SK-MEL-5 (cell line): Measurements from ENCODE around the gene SLC35E2B. TPM values are rescaled to one million over a fixed set of nuclear protein-coding genes. Genes with fewer than 3 reads are reported as not detected.
"Not testable (repeated sequence)": the region's sequence is repeated elsewhere in the genome, so short reads cannot be mapped to it uniquely, and the experiment has no call there.

ENCODE experiments used
- DNase-seq: peaks from one replicate; pipeline ENCODE4 v3.0.0-alpha.2; 2016; ENCODE audit warnings: low read depth, low spot score
- in situ Hi-C: cut with HindIII; loops from 2 replicates; pipeline ENCODE4 v1.10.0; 2016; ENCODE audit warnings: low sequenced_read_pairs, high pct_unique_total_duplicates, low pct_unique_long_range_greater_than_20kb
- polyA plus RNA-seq, 2 experiments: library from polyadenylated mRNA; depleted of rRNA; stranded (reverse); fragments of >200 nt; gene quantifications; 2 replicates each; pipeline ENCODE4 v1.2.3, GENCODE V29; 2015
- total RNA-seq: library from RNA; depleted of rRNA; stranded (reverse); fragments of >200 nt; shearing (Covaris generic); gene quantifications from 2 replicates; pipeline ENCODE4 v1.2.3, GENCODE V29; 2014; rRNA removed

SLC35E2B gene
- 7.7 and 9.0 TPM in 2 replicates for total RNA-seq
- 19.7 and 25.1 TPM in 2 replicates for polyA plus RNA-seq (2015; cell fraction: cytosol; rRNA removed)
- 72.8 and 73.7 TPM in 2 replicates for polyA plus RNA-seq (2015; cell fraction: nucleus; rRNA removed)

DNA sequence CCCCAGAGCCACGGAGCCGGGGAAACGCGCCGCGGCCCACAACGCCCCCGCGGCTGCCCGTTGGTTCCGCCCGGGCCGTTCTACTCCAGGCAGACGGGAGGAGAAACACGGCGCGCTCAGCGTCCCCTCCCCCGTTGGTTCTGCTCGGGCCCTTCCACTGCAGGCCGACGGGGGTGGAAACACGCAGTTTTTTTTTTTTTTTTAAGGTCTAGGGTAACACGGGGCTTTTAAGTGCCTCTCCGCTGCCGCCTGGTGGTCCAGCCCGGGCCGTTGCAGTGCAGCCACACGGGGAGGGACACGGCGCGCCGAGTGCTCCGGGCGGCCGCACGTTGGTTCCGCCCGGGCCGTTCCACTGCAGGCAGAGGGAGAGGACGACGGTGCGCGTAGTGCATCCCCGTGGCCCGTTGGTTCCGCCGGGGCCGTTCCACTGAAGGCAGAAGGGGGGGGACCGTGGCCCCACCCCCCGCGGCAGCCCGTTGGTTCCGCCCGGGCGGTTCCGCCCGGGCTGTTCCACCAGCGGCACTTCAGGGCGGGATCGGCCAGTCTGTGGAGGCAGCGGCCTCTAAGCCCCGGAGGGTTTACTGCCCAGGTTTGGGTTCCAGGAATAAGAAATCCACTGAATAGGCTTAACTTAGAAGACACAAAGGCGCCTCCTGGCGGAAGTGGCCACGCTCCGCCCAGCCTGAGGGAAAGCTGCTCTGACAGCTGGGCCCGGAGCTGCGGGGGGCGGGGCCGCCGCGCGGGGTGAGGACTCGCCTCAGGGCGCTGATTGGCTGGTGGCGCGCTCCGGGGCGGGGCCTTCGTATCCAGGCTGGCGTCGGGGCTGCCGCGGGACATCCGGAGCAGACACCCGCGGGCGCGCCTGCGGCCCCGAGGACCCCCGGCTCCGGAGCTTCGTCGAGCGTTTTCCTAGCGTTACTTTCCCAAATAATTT, at the start of gene SLC35E2B:
TSS of gene SLC35E2B (minus strand) at position 82 of the 934 bp plus-strand sequence. CDS start 16,096 bp downstream, outside the sequence.
- in situ Hi-C loops: not testable (repeated sequence)
- DNase-seq: peak; percentile 60

DNA sequence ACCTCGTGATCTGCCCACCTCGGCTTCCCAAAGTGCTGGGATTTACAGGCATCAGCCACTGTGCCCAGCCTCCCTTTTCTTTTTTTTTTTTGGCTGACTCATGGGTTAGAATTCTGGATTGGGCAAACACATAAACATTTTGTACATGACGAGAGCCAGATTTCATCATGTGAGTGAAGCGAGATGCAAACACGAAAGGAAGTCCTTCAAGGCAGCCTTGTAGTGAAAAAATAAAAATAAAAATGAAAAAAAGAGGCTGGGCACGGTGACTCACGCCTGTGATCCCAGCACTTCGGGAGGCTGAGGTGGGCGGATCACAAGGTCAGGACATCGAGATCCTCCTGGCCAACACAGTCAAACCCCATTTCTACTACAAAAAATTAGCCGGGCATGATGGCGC, 48.4 kb upstream of the SLC35E2B start:
- DNase-seq, in situ Hi-C loops: not testable (repeated sequence)

DNA sequence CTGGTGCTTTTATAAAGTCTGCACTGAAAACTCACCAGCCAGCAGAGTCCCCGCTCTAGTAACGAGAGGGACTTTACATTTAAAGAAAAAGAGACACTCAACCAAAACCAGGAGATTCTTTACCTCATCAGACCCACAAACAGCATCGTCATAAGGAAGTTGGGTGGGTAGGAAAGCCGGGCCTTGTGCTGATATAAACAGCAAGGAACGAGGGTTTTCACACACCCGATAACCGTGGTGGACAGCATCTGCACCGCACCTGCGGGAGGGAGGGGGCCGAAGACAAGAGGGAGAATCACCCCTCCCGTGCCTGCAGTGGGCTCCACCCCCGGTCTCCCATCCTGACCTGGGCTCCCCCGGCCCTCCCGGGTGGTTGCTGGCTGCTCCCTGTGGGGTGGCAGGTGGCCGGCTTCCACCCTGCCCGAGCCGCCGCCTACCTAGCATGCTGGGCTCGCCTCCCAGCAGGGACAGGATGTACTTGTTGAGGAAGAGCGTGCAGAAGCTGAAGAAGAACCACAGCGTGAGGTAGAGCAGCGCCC, 46.3 kb upstream of the SLC35E2B start:
- in situ Hi-C loops, DNase-seq: not testable (repeated sequence)

DNA sequence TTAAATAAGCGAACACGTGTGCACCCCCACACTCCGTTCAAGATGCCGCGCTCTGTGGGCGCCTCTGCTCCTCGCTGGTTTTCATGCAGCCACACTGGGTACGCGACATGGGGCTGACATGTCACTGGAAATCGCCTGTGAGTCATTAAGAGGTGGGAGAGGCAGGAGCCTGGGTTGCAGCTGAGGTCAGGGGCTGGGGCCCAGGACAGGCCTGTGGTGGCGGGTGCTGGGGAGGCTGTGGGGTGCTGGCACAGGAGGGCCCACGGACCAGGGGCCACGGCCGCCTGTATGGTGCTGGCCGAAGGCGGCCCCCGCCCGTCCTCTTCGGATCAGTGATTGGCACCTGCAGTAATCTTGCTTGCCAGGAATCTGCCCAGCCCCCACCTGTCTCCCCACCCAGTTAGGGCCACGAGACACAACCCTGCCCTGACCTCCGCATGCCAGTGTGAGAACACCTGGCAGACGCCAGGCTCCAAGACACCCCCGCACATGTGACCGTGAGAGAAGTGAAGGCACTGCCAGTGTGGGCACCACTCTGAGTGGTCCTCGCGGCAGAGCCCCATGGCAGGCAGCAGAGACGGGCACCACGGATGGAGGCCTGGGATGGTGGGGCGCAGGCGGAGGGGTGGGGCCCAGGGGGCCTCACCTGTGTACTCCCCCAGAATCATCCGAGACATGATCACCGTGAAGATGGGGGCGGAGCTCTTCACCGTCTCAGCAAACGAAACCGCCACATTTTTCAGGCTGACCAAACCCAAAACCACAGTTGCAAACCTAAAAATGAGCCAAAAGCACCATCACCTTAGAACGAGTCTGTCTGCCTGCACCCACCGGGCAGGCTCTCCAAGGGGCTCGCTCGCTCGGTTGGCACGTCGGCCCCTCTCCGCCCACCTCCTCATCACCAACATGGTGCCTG, 45.3 kb upstream of the SLC35E2B start:
- in situ Hi-C loops, DNase-seq: not testable (repeated sequence)

DNA sequence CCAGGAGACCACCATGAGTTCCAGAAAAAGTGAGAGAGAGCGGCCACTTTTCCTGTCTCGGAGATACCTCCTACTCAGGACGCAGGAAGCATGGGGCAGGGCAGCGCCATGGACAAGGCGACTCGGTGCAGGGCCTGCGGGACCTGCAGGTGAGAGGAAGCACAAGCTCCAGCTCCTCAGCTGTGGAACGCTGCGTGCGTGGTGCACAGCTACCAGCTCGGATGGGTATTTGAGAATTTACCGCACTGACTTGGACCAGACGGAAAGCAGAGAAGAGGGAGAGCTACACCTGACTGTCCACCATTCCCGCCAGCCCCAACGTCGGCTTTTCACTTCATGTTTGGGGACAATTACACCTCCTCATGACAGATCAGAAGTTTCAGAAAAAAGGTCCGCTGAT, 39.8 kb upstream of the SLC35E2B start:
- in situ Hi-C loops: no loop called here
- no peak for DNase-seq

DNA sequence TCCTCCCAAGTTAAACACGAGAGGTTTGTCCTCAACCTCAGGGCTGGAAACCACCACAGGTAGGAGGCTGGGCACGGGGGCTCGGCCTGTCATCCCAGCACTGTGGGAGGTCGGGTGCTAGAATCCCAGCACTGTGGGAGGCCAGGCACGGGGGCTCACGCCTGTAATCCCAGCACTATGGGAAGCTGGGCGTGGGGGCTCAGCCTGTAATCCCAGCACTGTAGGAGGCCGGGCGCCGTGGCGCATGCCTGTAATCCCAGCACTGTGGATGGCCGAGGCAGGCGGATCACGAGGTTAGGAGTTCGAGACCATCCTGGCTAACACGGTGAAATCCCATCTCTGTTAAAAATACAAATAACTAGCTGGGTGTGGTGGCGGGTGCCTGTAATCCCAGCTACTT, 38.3 kb upstream of the SLC35E2B start:
- no peak for DNase-seq
- in situ Hi-C loops: no loop called here

DNA sequence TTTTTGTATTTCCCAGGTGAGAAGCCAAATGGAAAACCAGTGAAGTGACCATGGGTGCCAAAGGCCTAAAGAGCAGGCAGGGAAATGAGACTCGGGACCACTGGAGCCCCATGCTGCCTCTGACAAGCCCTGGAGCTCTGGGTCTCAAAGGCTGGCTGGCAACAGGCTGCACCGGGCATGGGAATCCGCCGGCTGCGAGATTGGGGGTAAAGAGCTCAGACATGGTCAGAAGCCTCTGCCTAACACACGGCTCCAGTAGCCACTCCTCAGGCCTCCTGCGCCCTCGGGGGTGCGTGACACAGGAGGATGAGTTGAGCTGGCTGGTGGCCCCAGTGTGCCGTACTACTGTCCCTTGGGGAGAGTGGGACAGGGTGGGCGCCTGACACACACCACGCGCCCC, 37.6 kb upstream of the SLC35E2B start:
- DNase-seq, in situ Hi-C loops: not testable (repeated sequence)

DNA sequence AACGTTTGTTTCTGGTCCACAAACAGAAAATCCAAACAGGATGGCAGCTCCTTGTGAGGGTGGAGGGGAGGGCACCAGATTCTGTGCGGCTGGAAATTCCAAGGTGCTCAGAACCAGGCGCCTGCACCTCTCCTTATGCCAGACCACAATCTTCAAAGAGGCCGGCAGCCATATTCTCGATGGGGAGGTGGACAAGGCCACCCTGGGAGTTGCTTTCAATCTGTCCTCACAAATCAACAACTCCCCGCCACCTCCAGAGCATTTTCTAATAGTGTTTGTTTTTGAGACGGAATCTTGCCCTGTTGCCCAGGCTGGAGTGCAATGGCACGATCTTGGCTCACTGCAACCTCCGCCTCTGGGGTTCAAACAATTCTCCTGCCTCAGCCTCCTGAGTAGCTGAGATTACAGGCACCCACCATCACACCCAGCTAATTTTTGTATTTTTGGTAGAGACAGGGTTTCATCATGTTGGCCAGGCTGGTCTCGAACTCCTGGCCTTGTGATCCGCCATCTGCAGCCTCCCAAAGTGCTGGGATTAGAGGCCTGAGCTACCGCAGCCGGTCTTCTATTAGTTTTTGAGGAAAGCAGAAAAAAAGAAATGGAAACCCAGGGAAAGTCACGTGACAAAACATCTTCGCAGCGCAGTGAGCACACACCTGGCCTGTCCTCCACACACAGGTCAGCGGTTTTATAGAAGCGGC, 36.7 kb upstream of the SLC35E2B start:
- not testable (repeated sequence) for DNase-seq

DNA sequence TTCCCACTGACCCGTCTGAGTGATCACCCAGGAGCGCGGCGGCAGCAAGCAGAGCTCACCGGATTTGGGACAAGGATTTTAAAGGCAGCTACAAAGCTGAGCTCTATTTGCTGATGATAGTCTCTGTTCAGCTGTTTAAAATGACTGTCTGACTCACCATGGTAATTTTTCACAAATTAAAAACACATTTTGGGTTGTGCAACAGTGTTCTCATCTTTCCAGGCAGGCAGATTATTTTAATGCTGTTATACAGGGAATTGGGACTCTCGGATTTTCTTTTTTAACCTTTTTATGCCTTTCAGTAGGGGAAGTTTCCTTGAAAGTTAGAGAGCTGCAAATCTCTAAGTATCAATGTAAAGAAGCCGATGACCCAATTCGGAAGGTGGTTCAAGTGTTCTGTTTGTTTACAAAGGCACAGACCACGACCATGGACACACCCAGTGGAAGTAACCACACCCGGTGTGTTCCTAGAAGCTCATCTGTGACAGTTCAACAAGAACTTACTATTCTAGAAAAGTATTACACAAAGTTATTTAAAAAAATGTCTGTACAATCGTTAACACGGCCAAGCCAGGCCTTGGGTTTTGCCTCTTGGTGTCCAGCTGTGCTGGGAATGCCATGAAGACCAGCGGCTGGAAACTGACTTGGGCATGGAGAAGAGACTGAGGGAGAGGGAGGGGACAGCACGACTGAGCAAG, 35.9 kb upstream of the SLC35E2B start:
- DNase-seq, in situ Hi-C loops: not testable (repeated sequence)

More for the DNA sequence above, 36.7 kb upstream of the SLC35E2B start:
- in situ Hi-C loops: not testable (repeated sequence)

DNA sequence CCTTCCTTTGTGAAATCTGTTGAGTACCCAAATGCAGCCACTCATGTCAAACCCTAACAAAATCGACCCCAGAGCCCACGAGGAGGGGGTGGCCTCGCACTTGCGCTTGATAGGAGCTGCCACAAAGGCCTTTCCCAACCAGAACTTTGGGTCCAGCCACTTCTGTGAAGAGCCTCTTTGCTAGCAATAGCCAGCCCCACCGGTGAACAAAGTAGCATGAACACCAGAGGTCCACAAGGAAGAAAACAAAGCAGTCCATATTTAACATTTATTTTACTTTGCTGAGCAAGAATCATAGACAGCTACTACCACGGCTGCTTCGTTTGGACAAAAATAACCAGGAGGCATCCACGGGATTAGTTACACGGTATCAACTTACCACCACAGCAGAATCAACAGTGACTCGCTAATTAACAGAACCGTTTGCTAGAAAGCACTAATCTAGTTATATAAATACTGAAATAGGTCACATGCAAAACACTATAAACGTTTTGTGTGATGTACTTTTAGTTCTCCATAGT, 34.6 kb upstream of the SLC35E2B start:
- in situ Hi-C loops, DNase-seq: not testable (repeated sequence)

DNA sequence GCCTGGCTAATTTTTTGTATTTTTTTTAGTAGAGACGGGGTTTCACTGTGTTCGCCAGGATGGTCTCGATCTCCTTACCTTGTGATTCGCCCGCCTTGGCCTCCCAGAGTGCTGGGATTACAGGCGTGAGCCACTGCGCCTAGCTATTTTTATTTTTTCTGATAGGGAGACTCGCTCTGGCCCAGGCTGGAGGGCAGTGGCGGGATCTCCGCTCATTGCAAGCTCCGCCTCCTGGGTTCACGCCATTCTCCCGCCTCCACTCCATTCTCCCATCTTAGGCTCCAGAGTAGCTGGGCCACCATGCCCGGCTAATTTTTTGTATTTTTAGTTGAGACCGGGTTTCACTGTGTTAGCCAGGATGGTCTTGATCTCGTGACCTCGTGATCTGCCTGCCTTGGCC, 33.5 kb upstream of the SLC35E2B start:
- in situ Hi-C loops, DNase-seq: not testable (repeated sequence)

DNA sequence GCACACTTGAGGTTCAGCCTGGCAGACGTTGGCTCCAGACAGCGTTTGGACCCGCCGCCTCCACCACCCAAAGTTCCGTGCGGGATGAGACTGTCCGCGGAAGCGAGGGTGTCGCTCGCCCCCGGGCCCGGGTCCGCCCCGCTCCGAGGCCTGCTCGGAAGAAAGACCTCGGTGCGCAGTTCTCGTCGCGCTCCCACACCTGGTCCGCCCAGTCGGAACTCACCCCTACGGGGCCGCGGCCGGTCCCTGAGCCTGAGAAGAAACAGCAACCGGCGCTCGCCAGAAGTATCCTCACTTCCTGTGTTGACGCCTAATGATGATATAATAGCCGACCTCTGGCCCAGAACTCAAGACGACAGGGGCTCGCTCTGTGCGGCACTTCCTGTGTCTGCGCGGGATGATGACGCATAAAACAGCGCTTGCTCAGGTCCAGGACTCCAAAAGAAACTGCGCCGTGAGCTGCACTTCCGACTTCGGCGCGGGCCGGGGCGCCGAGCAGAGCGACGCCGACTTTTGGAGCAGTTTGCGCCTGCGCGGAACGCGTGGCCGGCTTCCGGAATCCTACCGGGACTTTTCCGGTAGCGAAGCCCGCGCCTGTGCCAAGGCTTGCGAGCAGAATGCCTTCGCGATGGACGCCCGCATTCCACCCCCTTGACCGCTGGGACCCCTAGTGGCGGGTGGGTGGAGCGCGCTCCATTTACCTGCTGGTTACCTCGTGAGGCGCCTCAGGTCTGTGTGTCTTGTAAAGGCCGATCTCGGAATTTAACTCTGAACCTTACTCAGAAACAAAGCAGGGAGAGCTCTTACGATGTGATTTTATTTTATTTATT, 31.7 kb upstream of the SLC35E2B start, which contains the start of gene CDK11A:
TSS of gene CDK11A (minus strand) at position 323 of the 830 bp plus-strand sequence. CDS start 1,539 bp downstream, outside the sequence.
- peak; percentile 100 for DNase-seq
- in situ Hi-C loops: not testable (repeated sequence)

DNA sequence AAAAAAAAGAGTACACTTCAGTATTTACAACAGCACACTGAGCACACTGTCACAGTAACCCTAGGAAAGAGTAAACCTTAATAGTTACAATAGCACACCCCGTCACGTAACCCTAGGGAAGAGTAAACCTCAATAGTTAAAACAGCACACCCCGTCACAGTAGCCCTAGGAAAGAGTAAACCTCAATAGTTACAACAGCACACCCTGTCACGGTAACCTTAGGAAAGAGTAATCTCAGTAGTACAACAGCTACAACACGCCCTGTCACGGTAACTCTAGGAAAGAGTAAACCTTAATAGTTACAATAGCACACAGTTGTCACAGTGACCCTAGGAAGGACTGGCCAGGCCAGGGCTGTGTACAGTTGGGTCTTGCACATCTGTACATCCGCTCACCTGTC, 28.6 kb upstream of the SLC35E2B start:
- in situ Hi-C loops: no loop called here
- no peak for DNase-seq

DNA sequence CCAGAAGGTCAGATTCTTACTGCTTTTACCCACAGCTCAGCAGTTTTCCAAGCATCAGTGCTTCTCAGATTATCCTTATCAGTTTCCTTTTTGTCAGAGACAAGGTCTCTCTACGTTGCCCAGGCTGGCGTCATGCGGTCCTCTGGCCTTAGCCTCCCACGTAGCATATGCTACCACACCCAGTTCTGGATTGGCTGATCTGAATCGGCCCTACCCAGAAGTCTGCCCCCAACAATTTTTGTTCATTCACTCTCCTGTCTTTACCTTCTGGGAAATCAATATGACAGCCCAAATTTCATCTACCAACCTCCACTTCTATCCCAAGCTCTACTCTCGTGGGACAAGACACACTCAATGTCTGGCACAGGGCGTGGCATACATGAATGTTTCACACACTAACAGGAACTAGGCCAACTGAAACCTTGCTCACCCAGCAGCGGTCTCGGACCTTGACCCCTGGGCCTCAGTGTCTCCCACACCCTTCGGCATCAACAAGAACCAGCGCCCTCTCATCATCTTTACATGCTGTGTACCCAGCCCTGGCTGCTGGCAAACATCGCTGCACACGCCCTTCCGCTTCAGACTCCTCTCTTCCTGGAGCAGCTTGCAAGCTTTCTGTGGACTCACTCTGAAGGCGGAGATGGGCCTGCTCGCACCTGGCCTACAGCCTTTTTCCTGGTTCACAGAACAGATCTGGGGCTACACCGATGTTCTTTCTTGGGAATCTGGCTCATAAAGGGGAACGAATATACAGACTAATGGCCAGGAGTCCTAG, 22.7 kb upstream of the SLC35E2B start:
- not testable (repeated sequence) for DNase-seq

DNA sequence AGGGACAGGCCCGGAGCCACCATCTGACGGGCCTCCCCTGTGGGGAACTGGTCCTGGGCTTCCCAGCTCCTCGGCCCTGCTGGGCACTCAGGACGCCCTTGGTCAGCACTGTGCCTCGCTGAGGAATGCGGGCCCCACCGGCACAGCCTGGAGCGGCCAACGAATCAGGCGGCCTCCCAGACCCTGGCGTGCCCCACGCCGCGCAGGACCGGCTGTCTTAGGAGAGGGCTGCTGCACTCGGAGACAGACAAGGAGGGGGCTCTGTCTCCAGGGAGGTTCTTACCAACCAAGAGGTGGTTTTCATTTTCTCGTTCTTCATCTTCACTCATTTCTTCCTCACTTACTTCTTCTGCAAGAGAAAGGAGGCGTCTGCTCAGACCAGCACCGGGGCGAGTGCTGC, 15.3 kb upstream of the SLC35E2B start:
- DNase-seq, in situ Hi-C loops: not testable (repeated sequence)

More for the DNA sequence above, 22.7 kb upstream of the SLC35E2B start:
- in situ Hi-C loops: not testable (repeated sequence)
